Activated naive CD8-positive, alpha-beta T cell (primary cell): Measurements from ENCODE around the gene CCR9.
A peak's percentile ranks its signal among the peaks of the same experiment; 100 is the strongest.

Experiments used
- H3K27ac Mint-ChIP-seq: one replicate; pipeline ENCODE4 v1.8.0; 2021; ENCODE audit warnings: mixed read lengths
- H3K27me3 Mint-ChIP-seq: one replicate; pipeline ENCODE4 v1.8.0; 2021; ENCODE audit warnings: mixed read lengths
- H3K36me3 Mint-ChIP-seq: one replicate; pipeline ENCODE4 v1.8.0; 2021; ENCODE audit warnings: mixed read lengths
- H3K4me1 Mint-ChIP-seq: one replicate; pipeline ENCODE4 v1.8.0; 2021; ENCODE audit warnings: low read depth, mixed read lengths
- H3K4me3 Mint-ChIP-seq: one replicate; pipeline ENCODE4 v1.8.0; 2021; ENCODE audit warnings: mild to moderate bottlenecking, mixed read lengths
- H3K9me3 Mint-ChIP-seq: one replicate; pipeline ENCODE4 v1.8.0; 2021; ENCODE audit warnings: low read depth, mixed read lengths

The CCR9 gene

GRCh38 chr3:45864760-45865519 is 21.4 kb upstream of the CCR9 start:
- no peak overlapping the region for H3K4me3 Mint-ChIP-seq

GRCh38 chr3:45865563-45865962 is 20.8 kb upstream of the CCR9 start:
- no peak overlapping the region for H3K4me3 Mint-ChIP-seq
- no peak overlapping the region for H3K27ac Mint-ChIP-seq
- peaks cover 6% of the 10 kb centered on the region for H3K9me3 Mint-ChIP-seq
- H3K4me1 Mint-ChIP-seq, result peaks cover 40% of the 10 kb centered on the region
- peaks cover 41% of the 10 kb centered on the region for H3K27me3 Mint-ChIP-seq
- H3K36me3 Mint-ChIP-seq, result peaks cover 2% of the 10 kb centered on the region

More at GRCh38 chr3:45864760-45865519, 21.4 kb upstream of the CCR9 start:
- H3K4me1 Mint-ChIP-seq, result peaks cover 35% of the 10 kb centered on the region
- peaks cover 43% of the 10 kb centered on the region for H3K27me3 Mint-ChIP-seq
- peaks cover 6% of the 10 kb centered on the region for H3K9me3 Mint-ChIP-seq
- H3K27ac Mint-ChIP-seq, result peak overlapping the region; percentile 5
- peaks cover 4% of the 10 kb centered on the region for H3K36me3 Mint-ChIP-seq

DNA sequence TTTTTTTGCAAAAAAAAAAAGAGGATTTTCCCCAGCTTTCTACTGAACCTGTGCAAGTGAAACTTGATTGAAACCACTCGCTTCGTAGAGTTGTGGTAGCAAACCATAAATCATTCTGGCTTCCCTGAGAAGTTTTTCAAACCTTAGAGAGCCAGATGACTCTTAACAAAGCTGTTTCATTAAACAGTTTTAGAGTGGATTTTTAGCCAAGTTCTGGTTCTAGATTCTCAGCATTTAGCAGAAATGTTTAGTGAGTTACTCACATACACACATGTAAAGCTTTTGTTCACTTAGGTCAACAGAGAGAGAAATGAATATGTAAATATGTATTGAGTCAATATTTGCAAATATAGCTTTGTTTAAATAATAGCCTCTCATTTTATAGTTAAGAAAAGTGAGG is 18.1 kb upstream of the CCR9 start:
- Mint-ChIP-seq H3K9me3 (peaks cover 5% of the 10 kb centered on the region), H3K4me1 (peaks cover 55% of the 10 kb centered on the region), H3K4me3 (no peak overlapping the region), H3K27ac (no peak overlapping the region), H3K36me3 (no peaks in the 10 kb centered on the region), H3K27me3 (peaks cover 35% of the 10 kb centered on the region)

- Mint-ChIP-seq H3K27me3 (peaks cover 33% of the 10 kb centered on the region), H3K27ac (no peak overlapping the region), H3K9me3 (peaks cover 2% of the 10 kb centered on the region), H3K36me3 (peaks cover 2% of the 10 kb centered on the region), H3K4me1 (peaks cover 55% of the 10 kb centered on the region), H3K4me3 (no peak overlapping the region)
Measured at GRCh38 chr3:45868650-45869049, 17.7 kb upstream of the CCR9 start.

DNA sequence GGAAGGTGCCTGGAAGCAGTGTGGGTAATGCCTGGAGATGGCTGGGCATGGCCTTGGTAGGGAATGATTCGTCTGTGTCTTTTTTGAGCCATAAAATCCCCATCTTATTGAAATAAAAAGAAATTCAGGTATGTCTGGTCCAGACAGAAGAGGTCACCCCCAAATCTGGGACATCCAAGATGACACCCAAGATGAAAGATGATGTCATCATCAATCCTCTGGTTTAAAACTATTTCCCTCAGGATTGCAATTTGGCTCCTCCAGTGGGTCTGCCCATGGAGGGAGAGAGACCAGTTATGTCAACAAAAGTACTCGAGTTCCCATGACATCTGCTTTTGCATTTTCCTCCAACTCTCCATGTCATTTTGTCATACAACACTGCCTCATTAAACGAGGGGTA is 16.7 kb upstream of the CCR9 start:
- Mint-ChIP-seq H3K4me1 (peaks cover 54% of the 10 kb centered on the region), H3K27ac (peak overlapping the region; percentile 18), H3K36me3 (peaks cover 4% of the 10 kb centered on the region), H3K9me3 (peaks cover 6% of the 10 kb centered on the region), H3K4me3 (peak overlapping the region; percentile 4), H3K27me3 (peaks cover 38% of the 10 kb centered on the region)

DNA sequence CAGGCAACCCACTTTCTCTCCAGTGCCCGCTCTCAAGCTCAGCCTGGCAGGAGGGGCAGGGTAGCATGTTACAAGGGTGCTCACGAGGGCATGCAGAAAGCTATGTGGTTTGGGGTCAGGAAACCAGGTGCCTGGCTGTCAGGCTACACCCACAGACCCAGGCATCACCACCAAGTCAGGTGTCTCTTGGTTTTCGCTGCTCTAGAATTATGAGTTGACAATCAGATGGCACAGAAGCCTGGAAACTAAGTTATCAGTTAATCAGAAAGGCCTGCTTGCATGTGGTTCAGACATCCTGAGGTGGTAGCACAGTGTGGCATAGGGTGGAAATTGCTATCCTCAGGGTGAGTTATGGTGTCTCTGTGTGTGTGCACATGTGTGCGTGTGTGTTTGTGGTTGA is 16.2 kb upstream of the CCR9 start:
- peak overlapping the region; percentile 4 for H3K4me3 Mint-ChIP-seq
- peak overlapping the region; percentile 18 for H3K27ac Mint-ChIP-seq
- peaks cover 4% of the 10 kb centered on the region for H3K36me3 Mint-ChIP-seq
- H3K9me3 Mint-ChIP-seq, result peaks cover 6% of the 10 kb centered on the region
- H3K4me1 Mint-ChIP-seq, result peaks cover 50% of the 10 kb centered on the region
- peaks cover 36% of the 10 kb centered on the region for H3K27me3 Mint-ChIP-seq

DNA sequence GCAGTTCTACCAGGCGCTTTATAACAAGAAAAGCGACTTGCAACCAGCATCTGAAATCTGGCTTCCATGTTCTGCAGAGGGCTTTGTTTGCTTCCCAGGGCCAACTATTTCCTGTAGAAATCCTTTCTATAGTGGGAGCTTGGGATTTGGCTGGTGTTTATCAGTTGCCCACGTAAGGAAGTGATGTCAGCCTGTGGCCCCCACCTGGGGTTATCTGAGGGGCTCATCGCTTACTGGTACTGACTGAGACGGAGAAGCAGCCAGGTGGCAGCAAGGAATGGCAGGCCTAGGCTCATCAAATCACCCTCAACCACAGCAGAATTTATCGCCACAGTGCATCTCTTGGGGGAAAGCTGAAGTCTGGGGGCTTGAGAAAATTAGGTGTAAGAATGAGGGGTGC is 14.6 kb upstream of the CCR9 start:
- H3K27ac Mint-ChIP-seq, result no peak overlapping the region
- H3K9me3 Mint-ChIP-seq, result peaks cover 6% of the 10 kb centered on the region
- H3K36me3 Mint-ChIP-seq, result peaks cover 4% of the 10 kb centered on the region
- H3K4me1 Mint-ChIP-seq, result peaks cover 41% of the 10 kb centered on the region
- H3K27me3 Mint-ChIP-seq, result peaks cover 31% of the 10 kb centered on the region
- H3K4me3 Mint-ChIP-seq, result no peak overlapping the region

DNA sequence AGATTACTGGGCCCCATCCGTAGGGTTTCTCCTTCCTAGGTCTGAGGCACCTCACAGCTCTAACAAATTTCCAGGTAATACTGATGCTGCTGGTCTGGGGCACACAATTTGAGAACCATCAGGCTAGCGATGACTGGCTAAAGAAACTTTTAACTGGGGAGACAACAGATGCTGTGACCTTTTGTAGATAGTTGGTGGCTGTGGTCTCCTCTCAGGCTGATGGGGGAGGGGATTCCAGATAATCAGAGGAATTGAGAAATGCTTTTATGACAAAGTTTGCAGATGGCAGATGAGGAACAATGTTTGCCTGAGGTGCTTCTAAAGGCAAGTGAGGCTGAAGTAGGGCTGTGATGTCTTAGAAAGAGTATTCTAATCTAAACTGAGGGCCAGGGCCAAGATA is 13.8 kb upstream of the CCR9 start:
- peaks cover 41% of the 10 kb centered on the region for H3K4me1 Mint-ChIP-seq
- H3K27ac Mint-ChIP-seq, result no peak overlapping the region

GRCh38 chr3:45873036-45873435 is 13.3 kb upstream of the CCR9 start:
- no peak overlapping the region for H3K27ac Mint-ChIP-seq

More for the DNA sequence above, 13.8 kb upstream of the CCR9 start:
- peaks cover 4% of the 10 kb centered on the region for H3K36me3 Mint-ChIP-seq
- peaks cover 6% of the 10 kb centered on the region for H3K9me3 Mint-ChIP-seq
- no peak overlapping the region for H3K4me3 Mint-ChIP-seq
- H3K27me3 Mint-ChIP-seq, result peaks cover 26% of the 10 kb centered on the region

GRCh38 chr3:45873638-45874037 is 12.7 kb upstream of the CCR9 start:
- peaks cover 39% of the 10 kb centered on the region for H3K4me1 Mint-ChIP-seq
- no peak overlapping the region for H3K4me3 Mint-ChIP-seq
- no peak overlapping the region for H3K27ac Mint-ChIP-seq

More at GRCh38 chr3:45873036-45873435, 13.3 kb upstream of the CCR9 start:
- Mint-ChIP-seq H3K4me3 (no peak overlapping the region), H3K36me3 (peaks cover 4% of the 10 kb centered on the region), H3K9me3 (peaks cover 6% of the 10 kb centered on the region), H3K4me1 (peaks cover 41% of the 10 kb centered on the region), H3K27me3 (peaks cover 25% of the 10 kb centered on the region)

GRCh38 chr3:45874677-45875346 is 11.5 kb upstream of the CCR9 start:
- Mint-ChIP-seq H3K27ac (no peak overlapping the region), H3K36me3 (peaks cover 4% of the 10 kb centered on the region), H3K27me3 (peaks cover 21% of the 10 kb centered on the region), H3K4me3 (no peak overlapping the region), H3K9me3 (peaks cover 6% of the 10 kb centered on the region), H3K4me1 (peaks cover 27% of the 10 kb centered on the region)

More at GRCh38 chr3:45873638-45874037, 12.7 kb upstream of the CCR9 start:
- Mint-ChIP-seq H3K9me3 (peaks cover 6% of the 10 kb centered on the region), H3K27me3 (peaks cover 25% of the 10 kb centered on the region), H3K36me3 (peaks cover 4% of the 10 kb centered on the region)

GRCh38 chr3:45878124-45878523 is 8.2 kb upstream of the CCR9 start:
- H3K27me3 Mint-ChIP-seq, result peaks cover 17% of the 10 kb centered on the region
- no peak overlapping the region for H3K4me3 Mint-ChIP-seq
- H3K9me3 Mint-ChIP-seq, result peaks cover 6% of the 10 kb centered on the region

GRCh38 chr3:45880725-45881077 is 5.6 kb upstream of the CCR9 start:
- Mint-ChIP-seq H3K9me3 (no peaks in the 10 kb centered on the region), H3K4me1 (peaks cover 12% of the 10 kb centered on the region), H3K4me3 (no peak overlapping the region), H3K27me3 (peaks cover 5% of the 10 kb centered on the region), H3K36me3 (peaks cover 2% of the 10 kb centered on the region), H3K27ac (no peak overlapping the region)

More at GRCh38 chr3:45878124-45878523, 8.2 kb upstream of the CCR9 start:
- Mint-ChIP-seq H3K27ac (no peak overlapping the region), H3K36me3 (peaks cover 6% of the 10 kb centered on the region), H3K4me1 (peaks cover 12% of the 10 kb centered on the region)

GRCh38 chr3:45881078-45882022 is 5.0 kb upstream of the CCR9 start:
- Mint-ChIP-seq H3K9me3 (no peaks in the 10 kb centered on the region), H3K4me1 (peaks cover 12% of the 10 kb centered on the region), H3K36me3 (peaks cover 2% of the 10 kb centered on the region), H3K27ac (no peak overlapping the region), H3K27me3 (peaks cover 5% of the 10 kb centered on the region), H3K4me3 (peak overlapping the region; percentile 21)
